ENCODE measurements around the gene VTN. TPM values are rescaled to one million over a fixed set of nuclear protein-coding genes. Genes with fewer than 3 reads are reported as not detected.
A peak's percentile ranks its signal among the peaks of the same experiment; 100 is the strongest.

Gene VTN
- total and polyA plus RNA-seq, 2 experiments from 2014 or later, result 0.16 TPM; not detected in 1

DNA sequence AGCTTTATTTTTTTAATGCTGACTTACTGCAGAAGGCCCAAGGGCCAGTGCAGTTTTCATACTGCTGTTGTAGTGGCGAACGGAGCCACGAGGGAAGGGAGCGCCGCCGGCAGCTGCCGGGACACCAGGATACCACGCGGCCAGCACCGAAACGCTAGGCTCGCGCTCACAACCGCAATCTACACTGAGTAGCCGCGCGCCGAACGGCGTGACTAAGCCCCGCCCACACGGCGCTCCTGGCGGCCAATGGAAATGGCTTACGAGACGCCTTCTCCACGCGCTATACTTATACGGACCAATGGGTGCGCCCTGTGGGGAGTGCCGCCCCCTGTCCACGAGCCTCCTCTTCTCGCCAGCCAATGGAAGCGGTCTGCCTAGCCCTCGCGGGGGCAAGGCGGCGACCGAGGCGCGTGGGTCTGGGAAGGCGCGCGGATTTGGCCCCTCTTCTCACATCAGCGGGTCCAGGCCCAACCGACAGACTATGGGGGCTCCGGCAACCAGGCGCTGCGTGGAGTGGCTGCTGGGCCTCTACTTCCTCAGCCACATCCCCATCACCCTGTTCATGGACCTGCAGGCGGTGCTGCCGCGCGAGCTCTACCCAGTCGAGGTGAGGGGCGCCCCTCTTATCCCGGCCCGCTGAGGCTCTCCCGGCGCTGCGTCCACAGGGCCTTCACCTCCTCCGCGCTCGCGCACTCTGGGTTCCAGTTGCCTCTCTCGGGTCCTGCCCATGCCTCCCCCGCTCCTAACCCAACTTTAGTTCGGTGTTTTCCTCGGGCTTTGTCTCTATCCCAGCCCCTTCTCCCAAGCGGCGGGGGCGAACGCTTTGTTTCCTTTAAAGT lies 51.1 kb downstream of the VTN start, which contains the start of gene TMEM97:
Gene TMEM97 (plus strand): TSS at position 442 of the 839 bp plus-strand sequence. CDS start 40 bp downstream, at position 482.
- peak; percentile 90 for ATAC-seq
- H3K79me2 ChIP-seq (replicated peaks; ENCODE audit: insufficient read depth), result peaks cover 49% of the 10 kb centered on the region
- peaks cover 29% of the 10 kb centered on the region for H3K36me3 Mint-ChIP-seq (ENCODE audit: low read depth)

GRCh38 chr17:28317966-28318758 lies 51.9 kb downstream of the VTN start:
- no peaks in the 10 kb centered on the region for H3K36me3 ChIP-seq (ENCODE audit: insufficient read depth)
- peak overlapping the region; percentile 83 for H3K4me3 Mint-ChIP-seq
- no peak overlapping the region for H3K27ac ChIP-seq (ENCODE audit: low read depth)
- peaks cover 31% of the 10 kb centered on the region for H4K20me1 ChIP-seq (replicated peaks; ENCODE audit: insufficient read depth)
- peak overlapping the region; percentile 94 for H3K4me2 ChIP-seq
- H2AFZ ChIP-seq, result peak overlapping the region; percentile 19
- H3K27me3 Mint-ChIP-seq (ENCODE audit: insufficient read depth, low read depth, poor library complexity), result peaks cover 19% of the 10 kb centered on the region
- peak; percentile 45 for ATAC-seq
- H3K27me3 ChIP-seq (ENCODE audit: insufficient read depth), result no peaks in the 10 kb centered on the region
- peaks cover 41% of the 10 kb centered on the region for H3K79me2 ChIP-seq (replicated peaks; ENCODE audit: insufficient read depth)
- peaks cover 46% of the 10 kb centered on the region for H3K4me1 Mint-ChIP-seq
- H3F3A ChIP-seq (replicated peaks; ENCODE audit: low read depth), result peaks cover 5% of the 10 kb centered on the region; the same call in 1 of the 2 replicates
- H3K4me1 ChIP-seq (ENCODE audit: insufficient read depth), result peaks cover 37% of the 10 kb centered on the region
- H3K36me3 Mint-ChIP-seq (ENCODE audit: low read depth), result peaks cover 28% of the 10 kb centered on the region
- DNase-seq (ENCODE audit: low spot score), result peak; percentile 50
- peak overlapping the region; percentile 80 for H3K4me3 ChIP-seq
- H3K9me2 ChIP-seq (ENCODE audit: insufficient read depth), result no peaks in the 10 kb centered on the region
- H3K27ac Mint-ChIP-seq, result peak overlapping the region; percentile 59
- no peaks in the 10 kb centered on the region; the same call in 2 of the 3 replicates for H3K9me3 Mint-ChIP-seq
- no peak for TF ChIP-seq STAT1 (IDR thresholded peaks at IDR 0.05; ENCODE audit: unreplicated experiment)
- TF ChIP-seq, protein P1, sequence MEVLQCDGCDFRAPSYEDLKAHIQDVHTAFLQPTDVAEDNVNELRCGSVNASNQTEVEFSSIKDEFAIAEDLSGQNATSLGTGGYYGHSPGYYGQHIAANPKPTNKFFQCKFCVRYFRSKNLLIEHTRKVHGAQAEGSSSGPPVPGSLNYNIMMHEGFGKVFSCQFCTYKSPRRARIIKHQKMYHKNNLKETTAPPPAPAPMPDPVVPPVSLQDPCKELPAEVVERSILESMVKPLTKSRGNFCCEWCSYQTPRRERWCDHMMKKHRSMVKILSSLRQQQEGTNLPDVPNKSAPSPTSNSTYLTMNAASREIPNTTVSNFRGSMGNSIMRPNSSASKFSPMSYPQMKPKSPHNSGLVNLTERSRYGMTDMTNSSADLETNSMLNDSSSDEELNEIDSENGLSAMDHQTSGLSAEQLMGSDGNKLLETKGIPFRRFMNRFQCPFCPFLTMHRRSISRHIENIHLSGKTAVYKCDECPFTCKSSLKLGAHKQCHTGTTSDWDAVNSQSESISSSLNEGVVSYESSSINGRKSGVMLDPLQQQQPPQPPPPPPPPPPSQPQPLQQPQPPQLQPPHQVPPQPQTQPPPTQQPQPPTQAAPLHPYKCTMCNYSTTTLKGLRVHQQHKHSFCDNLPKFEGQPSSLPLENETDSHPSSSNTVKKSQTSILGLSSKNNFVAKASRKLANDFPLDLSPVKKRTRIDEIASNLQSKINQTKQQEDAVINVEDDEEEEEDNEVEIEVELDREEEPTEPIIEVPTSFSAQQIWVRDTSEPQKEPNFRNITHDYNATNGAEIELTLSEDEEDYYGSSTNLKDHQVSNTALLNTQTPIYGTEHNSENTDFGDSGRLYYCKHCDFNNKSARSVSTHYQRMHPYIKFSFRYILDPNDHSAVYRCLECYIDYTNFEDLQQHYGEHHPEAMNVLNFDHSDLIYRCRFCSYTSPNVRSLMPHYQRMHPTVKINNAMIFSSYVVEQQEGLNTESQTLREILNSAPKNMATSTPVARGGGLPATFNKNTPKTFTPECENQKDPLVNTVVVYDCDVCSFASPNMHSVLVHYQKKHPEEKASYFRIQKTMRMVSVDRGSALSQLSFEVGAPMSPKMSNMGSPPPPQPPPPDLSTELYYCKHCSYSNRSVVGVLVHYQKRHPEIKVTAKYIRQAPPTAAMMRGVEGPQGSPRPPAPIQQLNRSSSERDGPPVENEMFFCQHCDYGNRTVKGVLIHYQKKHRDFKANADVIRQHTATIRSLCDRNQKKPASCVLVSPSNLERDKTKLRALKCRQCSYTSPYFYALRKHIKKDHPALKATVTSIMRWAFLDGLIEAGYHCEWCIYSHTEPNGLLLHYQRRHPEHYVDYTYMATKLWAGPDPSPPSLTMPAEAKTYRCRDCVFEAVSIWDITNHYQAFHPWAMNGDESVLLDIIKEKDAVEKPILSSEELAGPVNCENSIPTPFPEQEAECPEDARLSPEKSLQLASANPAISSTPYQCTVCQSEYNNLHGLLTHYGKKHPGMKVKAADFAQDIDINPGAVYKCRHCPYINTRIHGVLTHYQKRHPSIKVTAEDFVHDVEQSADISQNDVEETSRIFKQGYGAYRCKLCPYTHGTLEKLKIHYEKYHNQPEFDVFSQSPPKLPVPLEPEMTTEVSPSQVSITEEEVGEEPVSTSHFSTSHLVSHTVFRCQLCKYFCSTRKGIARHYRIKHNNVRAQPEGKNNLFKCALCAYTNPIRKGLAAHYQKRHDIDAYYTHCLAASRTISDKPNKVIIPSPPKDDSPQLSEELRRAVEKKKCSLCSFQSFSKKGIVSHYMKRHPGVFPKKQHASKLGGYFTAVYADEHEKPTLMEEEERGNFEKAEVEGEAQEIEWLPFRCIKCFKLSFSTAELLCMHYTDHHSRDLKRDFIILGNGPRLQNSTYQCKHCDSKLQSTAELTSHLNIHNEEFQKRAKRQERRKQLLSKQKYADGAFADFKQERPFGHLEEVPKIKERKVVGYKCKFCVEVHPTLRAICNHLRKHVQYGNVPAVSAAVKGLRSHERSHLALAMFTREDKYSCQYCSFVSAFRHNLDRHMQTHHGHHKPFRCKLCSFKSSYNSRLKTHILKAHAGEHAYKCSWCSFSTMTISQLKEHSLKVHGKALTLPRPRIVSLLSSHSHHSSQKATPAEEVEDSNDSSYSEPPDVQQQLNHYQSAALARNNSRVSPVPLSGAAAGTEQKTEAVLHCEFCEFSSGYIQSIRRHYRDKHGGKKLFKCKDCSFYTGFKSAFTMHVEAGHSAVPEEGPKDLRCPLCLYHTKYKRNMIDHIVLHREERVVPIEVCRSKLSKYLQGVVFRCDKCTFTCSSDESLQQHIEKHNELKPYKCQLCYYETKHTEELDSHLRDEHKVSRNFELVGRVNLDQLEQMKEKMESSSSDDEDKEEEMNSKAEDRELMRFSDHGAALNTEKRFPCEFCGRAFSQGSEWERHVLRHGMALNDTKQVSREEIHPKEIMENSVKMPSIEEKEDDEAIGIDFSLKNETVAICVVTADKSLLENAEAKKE (CRISPR knock-in tag; IDR thresholded peaks at IDR 0.05), result no peak

More for the DNA sequence above, 51.1 kb downstream of the VTN start, which contains the start of gene TMEM97:
- peak within 1 kb of the TSS; percentile 80 for H3K4me3 ChIP-seq
- peak within 1 kb of the TSS; percentile 94 for H3K4me2 ChIP-seq
- peak within 1 kb of the TSS; percentile 61 for H2AFZ ChIP-seq
- peak; percentile 98 for DNase-seq (ENCODE audit: low spot score)
- Mint-ChIP-seq H3K9me3 (no peaks in the 10 kb centered on the region; the same call in 2 of the 3 replicates), H3K27me3 (ENCODE audit: insufficient read depth, low read depth, poor library complexity) (peaks cover 19% of the 10 kb centered on the region), H3K27ac (peak within 1 kb of the TSS; percentile 95), H3K4me1 (peaks cover 47% of the 10 kb centered on the region), H3K4me3 (peak within 1 kb of the TSS; percentile 83)
- peak within 1 kb of the TSS; percentile 70 for H3K27ac ChIP-seq (ENCODE audit: low read depth)
- no peaks in the 10 kb centered on the region for H3K27me3 ChIP-seq (ENCODE audit: insufficient read depth)
- H3K4me1 ChIP-seq (ENCODE audit: insufficient read depth), result peaks cover 43% of the 10 kb centered on the region
- no peaks in the 10 kb centered on the region for H3K36me3 ChIP-seq (ENCODE audit: insufficient read depth)
- H4K20me1 ChIP-seq (replicated peaks; ENCODE audit: insufficient read depth), result peaks cover 39% of the 10 kb centered on the region
- TF ChIP-seq ZNF114 (CRISPR knock-in tag; IDR thresholded peaks at IDR 0.05), result no peak
- peak; percentile 59 for TF ChIP-seq CREB1 (CRISPR knock-in tag; IDR thresholded peaks at IDR 0.05; ENCODE audit: low read depth)
- peak; percentile 25 for TF ChIP-seq REST (IDR thresholded peaks at IDR 0.05; ENCODE audit: unreplicated experiment)
- peak; percentile 89 for TF ChIP-seq POLR2AphosphoS5 (IDR thresholded peaks at IDR 0.05; ENCODE audit: low read depth)
- peaks cover 5% of the 10 kb centered on the region; the same call in 1 of the 2 replicates for H3F3A ChIP-seq (replicated peaks; ENCODE audit: low read depth)
- no peaks in the 10 kb centered on the region for H3K9me2 ChIP-seq (ENCODE audit: insufficient read depth)

Data from GM23338 (cell line).